ENCODE data around the gene UCN2.

The UCN2 gene

GRCh38 chr3:48563382-48563918 lies at the start of gene UCN2:
Gene UCN2 (minus strand): TSS chr3:48563781. CDS start chr3:48563124, 657 bp downstream.
- in situ Hi-C loops (cut with MboI; ENCODE audit: low sequenced_read_pairs): no loop called here

DNA sequence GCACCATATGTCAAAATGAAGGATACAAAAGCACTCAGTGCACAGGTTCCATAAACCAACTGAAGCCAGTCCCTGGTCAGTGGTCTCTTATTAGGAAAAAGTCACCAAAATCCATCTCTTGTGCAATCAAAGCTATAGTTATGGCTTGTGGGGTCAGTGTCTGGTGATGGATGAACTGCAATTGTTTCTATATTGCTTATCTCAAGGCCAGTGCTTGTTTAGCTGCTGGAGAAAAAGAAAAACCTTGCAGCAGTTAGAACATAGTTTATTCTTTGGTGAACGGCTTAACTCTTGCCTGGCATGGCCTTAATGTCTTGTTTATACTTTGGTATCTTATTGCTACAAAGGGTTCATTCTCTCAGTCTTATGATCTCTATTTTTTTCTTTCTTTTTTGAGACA lies 48.7 kb upstream of the UCN2 start:
- in situ Hi-C loops (cut with MboI; ENCODE audit: low sequenced_read_pairs): no loop called here

DNA sequence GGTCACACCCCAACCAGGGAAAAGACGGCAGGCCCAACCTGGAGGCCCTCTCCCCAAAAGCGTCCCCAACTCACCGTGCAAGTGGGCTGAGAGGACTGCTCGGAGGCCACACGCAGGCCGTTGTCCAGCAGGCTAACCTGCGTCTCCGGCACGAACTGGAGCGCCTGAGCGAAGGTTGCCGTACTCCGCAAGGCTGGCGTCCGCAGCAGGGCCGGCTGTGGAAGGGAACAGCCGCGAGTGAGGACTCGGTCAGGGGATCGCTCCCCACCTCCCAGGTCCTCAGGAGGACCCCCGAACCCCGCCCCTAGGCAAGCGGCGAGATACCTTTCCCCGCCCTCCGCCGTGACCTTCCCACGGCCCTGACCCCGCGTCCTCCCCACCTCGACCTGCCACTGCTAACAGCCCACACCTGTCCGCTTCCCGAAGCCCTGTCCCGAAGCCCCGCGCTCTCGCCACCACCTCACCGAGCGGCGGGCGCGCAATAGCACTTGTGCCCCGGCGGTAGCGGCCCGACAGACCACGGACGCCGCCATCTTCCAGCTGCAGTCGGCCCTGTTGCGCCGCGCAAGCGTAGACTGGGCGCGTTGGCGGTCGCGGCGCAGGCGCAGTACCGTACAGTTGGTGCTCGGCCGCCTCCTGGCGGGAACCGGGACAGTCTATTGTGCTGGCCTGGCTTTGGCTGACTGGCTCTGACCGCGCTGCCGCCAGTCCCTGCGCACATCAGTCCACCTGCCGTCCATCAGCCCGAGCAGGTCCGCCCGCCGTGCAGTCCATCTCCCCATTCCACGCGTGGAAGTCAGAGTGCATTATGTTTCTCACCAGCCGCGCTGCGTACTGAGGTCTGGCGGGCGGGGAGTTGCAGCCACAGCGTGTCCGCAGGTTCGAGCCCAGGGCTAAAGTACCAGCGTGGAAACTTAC lies 45.8 kb upstream of the UCN2 start, which contains the start of gene UQCRC1:
Gene UQCRC1 (minus strand): TSS at position 559 of the 918 bp plus-strand sequence. CDS start 26 bp downstream, at position 533.
- in situ Hi-C loops (cut with MboI; ENCODE audit: low sequenced_read_pairs): no loop called here

GRCh38 chr3:48607519-48607918 lies 43.9 kb upstream of the UCN2 start:
- in situ Hi-C loops (cut with MboI; ENCODE audit: low sequenced_read_pairs): no loop called here

GRCh38 chr3:48601622-48601994 lies 38.0 kb upstream of the UCN2 start:
- in situ Hi-C loops (cut with MboI; ENCODE audit: low sequenced_read_pairs): no loop called here

DNA sequence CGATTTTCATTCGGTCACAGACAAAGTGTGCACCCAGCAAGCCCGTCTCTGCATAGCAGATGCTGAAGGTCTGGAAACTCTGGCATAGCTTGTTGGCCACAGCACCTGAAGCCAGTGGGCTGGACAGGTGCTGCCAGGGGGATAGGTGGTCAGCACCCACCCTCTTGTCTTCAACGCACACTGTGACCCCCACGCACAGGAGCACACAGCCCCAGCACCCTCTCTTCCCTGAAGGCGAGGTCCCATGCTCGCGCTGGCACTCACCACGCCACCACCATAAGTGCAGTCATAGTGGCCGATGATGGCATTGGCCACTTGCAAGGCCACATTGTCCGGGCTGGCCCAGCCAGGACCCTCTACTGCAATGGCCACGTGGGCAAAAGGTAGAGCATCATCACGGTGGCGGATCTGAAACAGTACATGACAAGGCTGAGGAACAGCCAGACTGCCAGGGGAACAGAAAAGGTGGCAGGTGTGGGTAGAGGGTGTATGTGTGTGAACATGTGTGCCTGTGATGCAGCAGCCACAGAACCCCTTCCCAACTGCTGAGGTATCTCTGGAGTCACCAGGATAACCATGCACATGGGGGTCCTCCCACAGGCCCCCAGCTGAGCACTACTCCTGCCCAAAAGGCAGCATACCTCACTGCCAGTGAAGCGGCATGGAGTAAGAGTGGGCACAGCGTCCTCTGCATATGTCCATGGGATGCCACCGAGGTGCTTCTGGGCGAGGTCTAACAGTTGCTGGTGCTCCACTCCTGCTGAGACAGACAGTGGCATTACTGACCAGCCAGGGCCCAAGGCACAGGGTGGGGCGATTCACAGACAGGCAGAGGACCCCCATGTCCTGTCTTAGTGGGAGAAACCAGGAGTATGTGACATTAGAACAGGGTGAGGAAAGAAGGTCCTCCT lies 37.4 kb upstream of the UCN2 start:
- in situ Hi-C loops (cut with MboI; ENCODE audit: low sequenced_read_pairs): no loop called here

GRCh38 chr3:48599509-48600285 lies 36.1 kb upstream of the UCN2 start:
- in situ Hi-C loops (cut with MboI; ENCODE audit: low sequenced_read_pairs): no loop called here

- in situ Hi-C loops (cut with MboI; ENCODE audit: low sequenced_read_pairs): no loop called here
Measured at GRCh38 chr3:48599077-48599501, 35.5 kb upstream of the UCN2 start.

DNA sequence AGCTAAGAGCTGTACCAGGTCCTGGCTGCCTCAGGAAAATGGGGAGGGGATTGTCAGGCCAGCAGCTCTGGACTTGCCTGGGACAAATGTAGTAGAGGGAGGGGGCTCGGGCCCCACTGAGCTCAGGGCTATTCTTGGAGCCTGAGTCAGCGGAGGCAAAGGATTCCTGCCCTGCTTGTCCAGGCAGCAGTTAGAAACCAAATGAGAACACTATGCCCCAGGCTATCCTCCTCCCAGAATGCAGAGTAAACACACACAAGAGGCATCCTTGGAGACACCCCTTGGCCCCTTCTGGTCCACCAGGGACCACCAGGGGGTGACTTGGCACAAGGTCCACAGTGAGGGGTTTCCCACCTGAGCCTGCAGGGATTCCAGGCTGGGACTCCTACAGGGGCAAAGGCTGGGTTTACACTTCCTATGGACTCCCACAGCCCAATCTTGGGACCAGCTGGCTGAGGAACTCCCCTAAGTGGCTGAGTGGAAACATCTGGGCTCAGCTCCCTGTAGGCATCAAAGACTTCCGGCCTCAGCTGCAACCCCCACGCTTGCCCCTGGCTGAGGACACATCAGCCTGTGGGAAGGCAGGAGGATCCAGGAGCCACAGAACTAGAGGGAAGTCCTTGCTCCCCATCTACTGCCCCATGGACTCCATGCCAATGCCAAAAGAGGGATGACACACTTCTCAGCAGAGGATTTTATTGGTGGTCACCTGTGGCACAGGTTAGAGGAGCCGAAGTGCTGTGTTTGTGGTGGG lies 34.9 kb upstream of the UCN2 start:
- in situ Hi-C loops (cut with MboI; ENCODE audit: low sequenced_read_pairs): no loop called here

GRCh38 chr3:48597408-48597800 lies 33.8 kb upstream of the UCN2 start:
- in situ Hi-C loops (cut with MboI; ENCODE audit: low sequenced_read_pairs): no loop called here

DNA sequence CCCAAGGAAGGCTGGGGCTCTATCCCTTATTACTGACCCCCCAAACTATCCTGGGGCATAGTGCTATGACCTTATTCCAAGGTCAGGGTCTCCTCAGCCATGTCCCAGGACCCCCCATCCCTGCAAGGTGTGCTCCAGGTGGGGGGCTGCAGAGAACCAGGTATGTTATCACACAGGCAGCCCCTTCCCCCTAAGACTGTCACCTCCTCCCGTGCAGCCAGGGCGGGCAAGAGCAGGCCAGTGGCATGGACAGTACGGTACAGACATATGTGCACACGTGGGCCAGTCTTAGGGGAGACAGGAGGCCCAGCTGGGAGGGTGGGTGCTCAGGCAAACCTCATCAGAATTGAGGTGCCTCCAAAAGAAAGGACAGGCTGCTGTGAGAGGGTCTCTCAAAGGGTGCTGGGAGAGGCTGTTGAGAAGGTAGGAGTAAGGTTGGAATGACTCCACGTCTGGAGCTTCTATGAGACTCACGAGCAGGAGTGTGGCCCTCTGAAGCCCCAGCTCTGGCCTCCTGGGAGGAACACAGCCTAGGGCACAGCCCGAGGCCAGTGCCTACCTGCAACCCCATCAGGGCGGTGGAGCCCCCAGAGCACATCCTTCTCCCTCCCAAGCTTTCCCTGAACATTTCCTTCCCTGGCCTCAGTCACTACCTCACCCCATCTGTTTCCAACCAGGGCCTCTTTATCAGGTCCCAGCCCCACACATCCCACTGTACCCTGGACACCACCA lies 33.3 kb upstream of the UCN2 start:
- in situ Hi-C loops (cut with MboI; ENCODE audit: low sequenced_read_pairs): no loop called here

DNA sequence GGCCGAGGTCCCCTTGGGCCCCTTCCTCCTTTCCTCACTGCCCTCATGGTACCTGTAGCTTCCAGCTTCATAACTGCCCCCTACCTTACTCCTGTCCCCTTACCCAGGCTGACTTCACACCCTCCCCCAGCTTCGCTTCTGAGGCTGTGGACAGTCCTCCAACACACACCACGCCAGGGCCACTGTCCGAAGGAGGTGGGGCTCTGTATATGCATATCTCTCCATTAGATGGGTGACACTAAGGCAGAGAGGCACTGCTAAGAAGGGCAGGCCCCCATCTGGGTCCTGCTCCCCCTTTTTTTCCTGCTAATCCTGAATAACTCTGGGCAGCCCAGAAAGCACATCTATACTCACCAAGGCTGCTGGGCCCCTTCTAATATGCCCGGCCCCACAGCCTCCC lies 32.6 kb upstream of the UCN2 start:
- in situ Hi-C loops (cut with MboI; ENCODE audit: low sequenced_read_pairs): no loop called here

GRCh38 chr3:48595526-48596121 lies 32.0 kb upstream of the UCN2 start:
- in situ Hi-C loops (cut with MboI; ENCODE audit: low sequenced_read_pairs): no loop called here

DNA sequence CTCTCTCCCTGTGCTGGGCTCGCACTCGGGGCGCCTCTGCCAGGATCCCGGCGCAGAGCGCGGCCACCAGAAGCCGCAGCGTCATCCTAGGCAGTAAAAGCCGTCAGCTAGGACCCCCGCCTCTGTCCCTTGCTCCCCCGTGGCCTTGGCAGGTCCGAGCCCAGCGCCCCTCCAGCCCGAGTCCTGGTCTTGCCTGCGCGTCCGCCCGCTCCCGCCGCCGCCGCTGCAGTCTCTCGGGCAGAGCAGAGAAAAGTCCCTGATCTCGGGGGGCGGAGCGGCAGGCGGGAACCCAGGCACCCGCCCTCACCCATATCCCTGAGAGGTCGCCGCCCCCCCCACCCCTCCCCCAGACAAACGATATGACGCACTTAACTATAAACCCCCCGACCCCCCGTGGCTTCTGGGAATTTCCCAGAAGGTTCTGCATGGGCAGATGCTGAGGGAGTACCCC lies 31.5 kb upstream of the UCN2 start, which contains the start of gene COL7A1:
Gene COL7A1 (minus strand): TSS at position 255 of the 451 bp plus-strand sequence. CDS start 170 bp downstream, at position 85.
- in situ Hi-C loops (cut with MboI; ENCODE audit: low sequenced_read_pairs): no loop called here

DNA sequence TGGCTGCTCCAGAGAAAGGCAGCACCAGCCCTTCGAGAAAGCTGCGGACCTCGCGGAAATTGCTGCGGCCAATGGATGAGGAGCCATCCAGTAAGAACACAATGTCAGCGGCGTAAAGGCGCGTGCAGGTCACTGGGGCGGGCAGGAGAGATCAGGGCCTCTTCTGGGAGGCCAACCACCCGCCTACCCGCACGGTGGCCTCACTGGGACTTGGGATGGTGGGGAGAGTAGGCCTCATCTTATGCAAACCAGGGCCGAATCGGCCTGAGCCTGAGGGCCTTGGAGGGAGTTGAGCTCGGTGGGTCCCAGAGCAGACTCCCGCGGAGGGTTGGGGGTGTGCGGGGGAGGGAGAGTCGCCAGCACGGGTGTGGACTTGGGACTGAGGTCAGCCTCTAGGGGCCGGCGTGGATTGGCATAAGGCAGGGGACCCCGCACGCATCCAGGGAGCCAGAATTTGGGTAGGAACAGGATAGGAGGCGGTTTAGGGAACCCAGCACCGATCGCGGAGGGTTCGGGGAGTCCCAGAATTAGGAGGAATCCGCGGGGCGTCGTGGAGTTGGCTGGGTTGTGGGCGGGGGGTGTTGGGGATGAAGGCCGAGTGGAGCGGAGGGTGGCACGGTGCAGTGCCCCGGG lies 31.0 kb upstream of the UCN2 start:
- in situ Hi-C loops (cut with MboI; ENCODE audit: low sequenced_read_pairs): no loop called here

DNA sequence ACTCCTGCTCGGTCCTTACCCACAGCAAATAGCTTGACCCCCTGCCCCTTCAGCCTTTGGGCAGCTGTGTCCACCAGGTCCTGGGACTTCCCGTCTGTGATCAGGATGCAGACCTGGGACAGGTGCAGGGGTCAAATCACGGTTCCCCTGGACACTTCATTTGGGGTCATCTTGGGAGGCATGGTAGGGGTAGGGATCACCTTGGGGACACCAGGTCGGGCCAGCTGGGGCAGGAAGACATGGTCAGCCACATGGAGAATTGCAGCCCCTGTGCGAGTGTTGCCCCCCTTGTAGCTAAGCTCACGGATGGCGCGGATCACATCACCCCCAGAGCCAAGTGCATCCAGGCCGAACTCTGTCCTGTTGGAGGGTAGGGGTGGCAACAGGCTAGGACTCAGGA lies 29.8 kb upstream of the UCN2 start:
- in situ Hi-C loops (cut with MboI; ENCODE audit: low sequenced_read_pairs): no loop called here

- in situ Hi-C loops (cut with MboI; ENCODE audit: low sequenced_read_pairs): no loop called here
Measured at GRCh38 chr3:48592519-48593087, 29.0 kb upstream of the UCN2 start.

Measured in hTERT RPE-1 (cell line).